Measurements from ENCODE around the gene APOF. TPM values are rescaled to one million over a fixed set of nuclear protein-coding genes. Genes with fewer than 3 reads are reported as not detected.

APOF gene
- total and polyA plus RNA-seq, 9 of the 15 experiments (the other 6 are each of a cell fraction or from before 2014, with no cell fraction given) = 0.09 to 0.15 (median 0.12) TPM; not detected in 5

DNA sequence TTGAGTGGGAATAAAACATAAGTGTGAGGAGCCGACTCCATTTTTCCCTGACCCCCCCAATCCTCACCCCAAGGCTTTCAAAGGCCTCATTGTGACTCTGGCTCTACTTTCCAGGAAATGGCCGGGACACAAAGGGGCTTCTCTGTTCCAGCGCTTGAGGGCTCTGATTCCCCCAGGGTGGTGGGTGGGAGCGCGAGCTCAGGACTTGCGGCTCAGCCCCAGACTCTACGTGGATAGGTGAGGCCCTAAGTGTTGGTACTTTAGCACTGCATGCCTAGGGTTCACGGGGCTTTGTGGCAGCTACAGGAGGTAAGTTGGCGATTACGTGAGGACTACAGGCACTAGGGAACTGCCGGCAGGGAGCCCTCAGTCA lies 47.4 kb downstream of the APOF start (continued):
- TF ChIP-seq, protein P1, sequence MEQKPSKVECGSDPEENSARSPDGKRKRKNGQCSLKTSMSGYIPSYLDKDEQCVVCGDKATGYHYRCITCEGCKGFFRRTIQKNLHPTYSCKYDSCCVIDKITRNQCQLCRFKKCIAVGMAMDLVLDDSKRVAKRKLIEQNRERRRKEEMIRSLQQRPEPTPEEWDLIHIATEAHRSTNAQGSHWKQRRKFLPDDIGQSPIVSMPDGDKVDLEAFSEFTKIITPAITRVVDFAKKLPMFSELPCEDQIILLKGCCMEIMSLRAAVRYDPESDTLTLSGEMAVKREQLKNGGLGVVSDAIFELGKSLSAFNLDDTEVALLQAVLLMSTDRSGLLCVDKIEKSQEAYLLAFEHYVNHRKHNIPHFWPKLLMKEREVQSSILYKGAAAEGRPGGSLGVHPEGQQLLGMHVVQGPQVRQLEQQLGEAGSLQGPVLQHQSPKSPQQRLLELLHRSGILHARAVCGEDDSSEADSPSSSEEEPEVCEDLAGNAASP (IDR thresholded peaks at IDR 0.05) = no peak
- TF ChIP-seq SRSF1 (IDR thresholded peaks at IDR 0.05; ENCODE audit: low read depth, low read length) (no peak), NR2C2 (CRISPR knock-in tag; IDR thresholded peaks at IDR 0.05) (peak; percentile 71; the same call in 1 of the 2 replicates), NR2C2 (tag; IDR thresholded peaks at IDR 0.05) (no peak)

DNA sequence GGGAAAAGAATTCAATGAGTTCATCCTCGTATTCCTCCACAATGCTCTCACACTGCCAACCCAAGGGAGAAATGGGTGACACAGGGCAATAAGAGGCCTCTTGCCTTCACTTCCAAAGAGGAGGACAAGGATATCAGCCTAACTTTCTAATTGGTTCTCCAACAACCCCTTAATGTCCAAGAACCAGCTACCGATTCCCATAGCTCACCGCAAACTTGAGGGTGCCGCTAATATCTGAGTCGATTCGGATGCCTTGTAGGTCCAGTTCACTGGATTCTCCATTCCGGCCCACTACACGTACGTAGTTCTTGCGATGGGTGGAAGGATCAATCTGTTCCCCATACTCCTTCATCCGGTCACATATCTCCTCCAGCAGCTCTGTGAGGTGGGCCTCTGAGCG lies 51.7 kb downstream of the APOF start:
- H3K36me3 ChIP-seq (ENCODE audit: control insufficient read depth, insufficient read depth, low read length) = peaks cover 66% of the 10 kb centered on the region
- peaks cover 19% of the 10 kb centered on the region for H3K79me2 ChIP-seq (ENCODE audit: control insufficient read depth, insufficient read depth, low read length)
- no peaks in the 10 kb centered on the region for H4K20me1 ChIP-seq (replicated peaks; ENCODE audit: control insufficient read depth, insufficient read depth, low read length)
- ChIA-PET POLR2A (interaction anchor here (0.6 to 1.6 kb wide), 5 partner anchors 10 to 326 kb away, joined by 3 to 8 read pairs (median 3); partner anchors contain the start of gene SMARCC2), CTCF (ENCODE audit: low intra/inter-chr PET ratio) (no interaction called here)
- no peak for TF ChIP-seq ZNF507 (tag; conservative IDR thresholded peaks at IDR 0.05)
- TF ChIP-seq POLR2A (conservative IDR thresholded peaks at IDR 0.05) = 0 out of 2 replicates have a peak, but pooled peaks have one; percentile 33
- TF ChIP-seq SUPT5H (IDR thresholded peaks at IDR 0.05) = 0 out of 2 replicates have a peak, but pooled peaks have one; percentile 13
- no peak for TF ChIP-seq HOXB6 (CRISPR knock-in tag; IDR thresholded peaks at IDR 0.05; ENCODE audit: borderline replicate concordance)
- no peak for FAIRE-seq
- no peak overlapping the region for H3K4me3 ChIP-seq
- no TSS peak for BruUV-seq (replicated peaks)
- ATAC-seq = no peak
- in situ Hi-C loops (cut with MboI) = no loop called here
- H3K4me1 ChIP-seq (replicated peaks in 1 of 2; ENCODE audit: control insufficient read depth in 2 of 2, insufficient read depth in 2 of 2, low read length in 2 of 2) = peaks cover 6 to 7% of the 10 kb centered on the region in 2 experiments; a peak in 2 of 5 replicates
- H2AFZ ChIP-seq (ENCODE audit: low read depth, low read length) = no peak overlapping the region
- intact Hi-C loops (cut with micrococcal nuclease) = no loop called here
- H3K9ac ChIP-seq (ENCODE audit: insufficient read depth in 1 of 2, low read depth in 2 of 2, low read length in 2 of 2) = no peak overlapping the region
- H3K27me3 ChIP-seq (ENCODE audit: control insufficient read depth in 2 of 2, insufficient read depth in 2 of 2, low read length in 2 of 2) = no peaks in the 10 kb centered on the region
- H3K27ac ChIP-seq (ENCODE audit: extremely low read depth, low read depth, low read length) = no peak overlapping the region
- H3K4me2 ChIP-seq (ENCODE audit: insufficient read depth, low read length) = no peak overlapping the region
- H3K9me3 ChIP-seq (replicated peaks; ENCODE audit: control insufficient read depth, insufficient read depth, low read depth, low read length) = no peaks in the 10 kb centered on the region
- no peaks in the 10 kb centered on the region for H3K9me1 ChIP-seq (ENCODE audit: control insufficient read depth, insufficient read depth, low read length)
- no peak for DNase-seq (ENCODE audit: extremely low read depth in 1 of 4, low spot score in 3 of 4)
- 97% methylated on average over 12 of the region's 12 CpGs for WGBS (ENCODE audit: insufficient coverage, low coverage, missing lambda C conversion rate)

Small RNAs within 50 kb of the gene (small RNA-seq; reads per million reads assigned to genes)
- not detected for gene RNU7-40P

Other genes starting within 250 kb of the APOF start
Only the 7 nearest of the 21 such genes appear.
- gene CS, start 62.5 kb downstream of the APOF start, total RNA-seq (2014; rRNA removed) = 103 and 130 TPM in 2 replicates
- 149 and 156 TPM in 2 replicates for gene CS, start 62.5 kb downstream of the APOF start, total RNA-seq (2014; rRNA removed; fragmentation: Illumina TruSeq; extraction: Trizol)
- gene CS, start 62.5 kb downstream of the APOF start, total RNA-seq (2015; rRNA removed; fragmentation: Illumina TruSeq; extraction: Trizol) = 164 and 168 TPM in 2 replicates
- gene CS, start 62.5 kb downstream of the APOF start, total RNA-seq (2021) = 365 and 375 TPM in 2 replicates
- gene CS, start 62.5 kb downstream of the APOF start, polyA plus RNA-seq (2011; rRNA removed) = 107 and 183 TPM in 2 replicates
- gene CS, start 62.5 kb downstream of the APOF start, polyA plus RNA-seq (2014; fragmentation: Illumina TruSeq; extraction: Trizol) = 301 and 390 TPM in 2 replicates
- gene CS, start 62.5 kb downstream of the APOF start, polyA plus RNA-seq (2014; fragmentation: Nextera tagmentation; extraction: Ambion mirVana) = 100 to 1,000 TPM in 1 of 2 experiments, 10 to 100 TPM in 1; 99.9 to 239 TPM
- 109 and 122 TPM in 2 replicates for gene CS, start 62.5 kb downstream of the APOF start, polyA plus RNA-seq (2014; rRNA removed)
- gene CNPY2, start 46.9 kb downstream of the APOF start, total RNA-seq (2014; rRNA removed) = 92.1 and 99.8 TPM in 2 replicates
- gene CNPY2, start 46.9 kb downstream of the APOF start, total RNA-seq (2014; rRNA removed; fragmentation: Illumina TruSeq; extraction: Trizol) = 147 and 150 TPM in 2 replicates
- 134 and 138 TPM in 2 replicates for gene CNPY2, start 46.9 kb downstream of the APOF start, total RNA-seq (2015; rRNA removed; fragmentation: Illumina TruSeq; extraction: Trizol)
- 126 and 135 TPM in 2 replicates for gene CNPY2, start 46.9 kb downstream of the APOF start, total RNA-seq (2021)
- 181 and 190 TPM in 2 replicates for gene CNPY2, start 46.9 kb downstream of the APOF start, polyA plus RNA-seq (2011; rRNA removed)
- 139 and 142 TPM in 2 replicates for gene CNPY2, start 46.9 kb downstream of the APOF start, polyA plus RNA-seq (2014; fragmentation: Illumina TruSeq; extraction: Trizol)
- 10 to 100 TPM; 33.8 to 45.0 TPM for gene CNPY2, start 46.9 kb downstream of the APOF start, polyA plus RNA-seq (2014; fragmentation: Nextera tagmentation; extraction: Ambion mirVana)
- gene CNPY2, start 46.9 kb downstream of the APOF start, polyA plus RNA-seq (2014; rRNA removed) = 163 and 169 TPM in 2 replicates
- 25.0 and 25.6 TPM in 2 replicates for gene PAN2, start 28.9 kb downstream of the APOF start, total RNA-seq (2014; rRNA removed)
- gene PAN2, start 28.9 kb downstream of the APOF start, total RNA-seq (2014; rRNA removed; fragmentation: Illumina TruSeq; extraction: Trizol) = 25.9 and 26.0 TPM in 2 replicates
- gene PAN2, start 28.9 kb downstream of the APOF start, total RNA-seq (2015; rRNA removed; fragmentation: Illumina TruSeq; extraction: Trizol) = 21.6 and 21.7 TPM in 2 replicates
- gene PAN2, start 28.9 kb downstream of the APOF start, total RNA-seq (2021) = 40.2 and 51.4 TPM in 2 replicates
- gene PAN2, start 28.9 kb downstream of the APOF start, polyA plus RNA-seq (2011; rRNA removed) = 66.1 and 134 TPM in 2 replicates
- gene PAN2, start 28.9 kb downstream of the APOF start, polyA plus RNA-seq (2014; fragmentation: Illumina TruSeq; extraction: Trizol) = 29.1 and 35.3 TPM in 2 replicates
- 10 to 100 TPM; 15.0 to 23.9 TPM for gene PAN2, start 28.9 kb downstream of the APOF start, polyA plus RNA-seq (2014; fragmentation: Nextera tagmentation; extraction: Ambion mirVana)
- 39.4 and 65.2 TPM in 2 replicates for gene PAN2, start 28.9 kb downstream of the APOF start, polyA plus RNA-seq (2014; rRNA removed)
- gene IL23A, start 24.0 kb downstream of the APOF start, total RNA-seq (2014; rRNA removed) = 7.8 and 8.9 TPM in 2 replicates
- 9.0 and 9.1 TPM in 2 replicates for gene IL23A, start 24.0 kb downstream of the APOF start, total RNA-seq (2014; rRNA removed; fragmentation: Illumina TruSeq; extraction: Trizol)
- 9.1 TPM in 2 replicates for gene IL23A, start 24.0 kb downstream of the APOF start, total RNA-seq (2015; rRNA removed; fragmentation: Illumina TruSeq; extraction: Trizol)
- 9.6 and 12.5 TPM in 2 replicates for gene IL23A, start 24.0 kb downstream of the APOF start, total RNA-seq (2021)
- gene IL23A, start 24.0 kb downstream of the APOF start, polyA plus RNA-seq (2011; rRNA removed) = 4.4 and 21.6 TPM in 2 replicates
- 20.1 and 22.5 TPM in 2 replicates for gene IL23A, start 24.0 kb downstream of the APOF start, polyA plus RNA-seq (2014; fragmentation: Illumina TruSeq; extraction: Trizol)
- gene IL23A, start 24.0 kb downstream of the APOF start, polyA plus RNA-seq (2014; fragmentation: Nextera tagmentation; extraction: Ambion mirVana) = 10 to 100 TPM; 36.7 to 37.2 TPM
- 21.3 and 29.3 TPM in 2 replicates for gene IL23A, start 24.0 kb downstream of the APOF start, polyA plus RNA-seq (2014; rRNA removed)
- gene STAT2, start 2.8 kb downstream of the APOF start, total RNA-seq (2014; rRNA removed) = 32.7 and 36.9 TPM in 2 replicates
- gene STAT2, start 2.8 kb downstream of the APOF start, total RNA-seq (2014; rRNA removed; fragmentation: Illumina TruSeq; extraction: Trizol) = 38.6 and 40.3 TPM in 2 replicates
- gene STAT2, start 2.8 kb downstream of the APOF start, total RNA-seq (2015; rRNA removed; fragmentation: Illumina TruSeq; extraction: Trizol) = 39.1 and 40.5 TPM in 2 replicates
- 46.9 and 49.3 TPM in 2 replicates for gene STAT2, start 2.8 kb downstream of the APOF start, total RNA-seq (2021)
- 44.2 and 71.2 TPM in 2 replicates for gene STAT2, start 2.8 kb downstream of the APOF start, polyA plus RNA-seq (2011; rRNA removed)
- 38.2 and 39.2 TPM in 2 replicates for gene STAT2, start 2.8 kb downstream of the APOF start, polyA plus RNA-seq (2014; fragmentation: Illumina TruSeq; extraction: Trizol)
- gene STAT2, start 2.8 kb downstream of the APOF start, polyA plus RNA-seq (2014; fragmentation: Nextera tagmentation; extraction: Ambion mirVana) = 10 to 100 TPM; 15.5 to 16.9 TPM
- gene STAT2, start 2.8 kb downstream of the APOF start, polyA plus RNA-seq (2014; rRNA removed) = 39.1 and 40.1 TPM in 2 replicates
- 49.8 and 52.2 TPM in 2 replicates for gene TIMELESS, start 86.6 kb upstream of the APOF start, total RNA-seq (2014; rRNA removed)
- 27.8 and 29.7 TPM in 2 replicates for gene TIMELESS, start 86.6 kb upstream of the APOF start, total RNA-seq (2014; rRNA removed; fragmentation: Illumina TruSeq; extraction: Trizol)
- gene TIMELESS, start 86.6 kb upstream of the APOF start, total RNA-seq (2015; rRNA removed; fragmentation: Illumina TruSeq; extraction: Trizol) = 32.4 and 35.8 TPM in 2 replicates
- 53.5 and 59.2 TPM in 2 replicates for gene TIMELESS, start 86.6 kb upstream of the APOF start, total RNA-seq (2021)
- 14.9 and 16.7 TPM in 2 replicates for gene TIMELESS, start 86.6 kb upstream of the APOF start, polyA plus RNA-seq (2011; rRNA removed)
- gene TIMELESS, start 86.6 kb upstream of the APOF start, polyA plus RNA-seq (2014; fragmentation: Illumina TruSeq; extraction: Trizol) = 54.4 and 58.1 TPM in 2 replicates
- gene TIMELESS, start 86.6 kb upstream of the APOF start, polyA plus RNA-seq (2014; fragmentation: Nextera tagmentation; extraction: Ambion mirVana) = 10 to 100 TPM; 11.9 to 17.8 TPM
- gene TIMELESS, start 86.6 kb upstream of the APOF start, polyA plus RNA-seq (2014; rRNA removed) = 43.5 and 49.1 TPM in 2 replicates
- 0.36 TPM in 1 of 2 replicates, not detected in the other for gene MIP, start 91.8 kb upstream of the APOF start, total RNA-seq (2014; rRNA removed)
- not detected in 2 replicates for gene MIP, start 91.8 kb upstream of the APOF start, total RNA-seq (2014; rRNA removed; fragmentation: Illumina TruSeq; extraction: Trizol)
- gene MIP, start 91.8 kb upstream of the APOF start, total RNA-seq (2015; rRNA removed; fragmentation: Illumina TruSeq; extraction: Trizol) = 0.08 TPM in 1 of 2 replicates, not detected in the other
- gene MIP, start 91.8 kb upstream of the APOF start, total RNA-seq (2021) = 0.29 TPM in 1 of 2 replicates, not detected in the other
- gene MIP, start 91.8 kb upstream of the APOF start, polyA plus RNA-seq (2011; rRNA removed) = 0.08 TPM in 1 of 2 replicates, not detected in the other
- 0.09 TPM in 1 of 2 replicates, not detected in the other for gene MIP, start 91.8 kb upstream of the APOF start, polyA plus RNA-seq (2014; fragmentation: Illumina TruSeq; extraction: Trizol)
- under 1 TPM; 0.14 to 0.24 TPM for gene MIP, start 91.8 kb upstream of the APOF start, polyA plus RNA-seq (2014; fragmentation: Nextera tagmentation; extraction: Ambion mirVana)
- gene MIP, start 91.8 kb upstream of the APOF start, polyA plus RNA-seq (2014; rRNA removed) = not detected in 2 replicates

All from K562 (cell line).